GM12873 (cell line): Measurements from ENCODE around the gene AGPAT4.

Source experiments
- CTCF ChIP-seq: IDR thresholded peaks from 2 replicates; pipeline ENCODE4 v1.5.1; 2012; ENCODE audit warnings: low read depth, mild to moderate bottlenecking, moderate library complexity, low read length, control low read depth; ENCODE audit not compliant: insufficient read depth; ENCODE audit errors: missing control alignments

AGPAT4 gene

GRCh38 chr6:161151660-161152526, 122.0 kb downstream of the AGPAT4 start:
- TF ChIP-seq CTCF = no peak

- TF ChIP-seq CTCF = no peak
These were observed 122.7 kb downstream of the AGPAT4 start for GRCh38 chr6:161151059-161151645.

- no peak for TF ChIP-seq CTCF
These were observed 123.3 kb downstream of the AGPAT4 start for GRCh38 chr6:161150566-161150965.

GRCh38 chr6:161150136-161150535, 123.7 kb downstream of the AGPAT4 start:
- TF ChIP-seq CTCF = no peak

- TF ChIP-seq CTCF = no peak
These were observed 130.0 kb downstream of the AGPAT4 start for GRCh38 chr6:161143663-161144430.

GRCh38 chr6:161142957-161143296, 130.9 kb downstream of the AGPAT4 start:
- TF ChIP-seq CTCF = no peak

- TF ChIP-seq CTCF = no peak
These were observed 132.7 kb downstream of the AGPAT4 start for GRCh38 chr6:161141173-161141572.
